COLO668 (cell line): ENCODE data around the gene PPARG.
"Not testable (repeated sequence)": the region's sequence is repeated elsewhere in the genome, so short reads cannot be mapped to it uniquely, and the experiment has no call there.

ENCODE experiments used
- DNase-seq: peaks from one replicate; lab custom pipeline; 2025; ENCODE audit not compliant: unreplicated experiment; lab: John Stamatoyannopoulos, UW

PPARG gene

DNA sequence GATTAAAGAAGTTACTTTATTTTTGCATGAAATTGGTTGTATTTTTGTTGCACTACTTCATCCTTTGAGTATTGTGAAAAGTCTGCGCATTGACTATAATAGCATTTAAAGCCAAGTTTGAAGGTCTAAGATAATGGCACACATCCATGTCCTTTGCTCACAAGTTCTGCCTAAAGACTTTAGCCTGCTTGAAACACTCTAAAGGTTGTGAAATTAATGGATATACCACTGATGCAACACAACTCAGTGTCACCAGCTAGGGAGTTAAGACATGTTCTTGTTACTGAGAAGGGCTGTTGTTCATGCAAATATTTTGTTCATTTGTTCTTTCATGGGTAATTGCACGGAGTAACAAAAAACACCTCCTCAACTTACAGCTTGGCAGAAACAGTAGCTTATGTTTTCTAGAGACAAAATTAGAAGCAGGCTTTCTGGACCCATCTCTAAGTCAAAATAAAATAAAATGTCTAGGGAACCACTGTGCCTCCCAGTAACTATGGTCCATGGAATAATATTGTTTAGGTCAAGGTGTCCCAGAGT, 83.9 kb downstream of the PPARG start:
- DNase-seq = no peak

DNA sequence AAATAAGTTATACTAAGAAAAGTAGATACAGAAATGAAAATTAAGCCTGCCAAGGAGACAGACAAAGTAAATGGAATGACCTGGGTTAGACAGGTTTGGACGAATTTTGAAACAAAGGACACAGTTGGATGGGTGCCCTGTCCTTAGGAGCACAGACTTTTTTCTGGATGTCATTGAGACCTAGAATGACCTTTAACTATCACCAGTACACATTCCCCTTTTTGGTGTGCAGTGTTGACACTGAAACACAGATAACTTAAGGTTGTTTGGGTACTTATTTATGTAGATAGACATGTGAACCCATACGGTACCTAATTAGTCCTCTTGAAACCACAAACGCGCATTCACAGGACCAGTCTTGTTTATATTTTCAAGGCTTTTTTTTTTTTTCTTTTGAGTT, 86.7 kb downstream of the PPARG start:
- DNase-seq = no peak

DNA sequence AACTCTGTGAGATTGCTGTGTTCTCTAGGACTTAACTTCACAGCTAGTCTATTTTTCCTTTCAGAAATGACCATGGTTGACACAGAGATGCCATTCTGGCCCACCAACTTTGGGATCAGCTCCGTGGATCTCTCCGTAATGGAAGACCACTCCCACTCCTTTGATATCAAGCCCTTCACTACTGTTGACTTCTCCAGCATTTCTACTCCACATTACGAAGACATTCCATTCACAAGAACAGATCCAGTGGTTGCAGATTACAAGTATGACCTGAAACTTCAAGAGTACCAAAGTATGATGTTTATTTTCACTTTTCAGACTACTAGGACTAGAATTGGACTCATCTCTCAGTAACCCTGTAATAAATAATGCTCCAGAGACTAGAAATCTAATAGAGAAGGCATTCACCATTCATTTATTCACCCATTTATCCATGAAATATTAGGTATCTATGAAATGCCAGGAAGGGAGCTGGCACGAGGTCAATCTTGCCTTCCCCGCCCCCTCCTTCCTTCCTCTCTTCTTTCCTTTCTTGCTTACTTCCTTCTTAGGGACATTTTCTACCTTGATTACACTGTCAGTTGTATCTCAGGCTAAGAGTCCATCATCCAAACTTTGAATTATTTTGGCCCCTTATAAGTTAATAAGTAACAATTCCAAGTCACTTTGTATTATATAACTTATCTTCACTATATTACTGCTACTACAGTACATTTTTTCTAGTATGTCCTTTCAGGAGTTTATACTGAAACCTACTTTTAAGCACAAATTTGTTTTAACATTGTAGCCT, 91.0 kb downstream of the PPARG start:
- DNase-seq = no peak

DNA sequence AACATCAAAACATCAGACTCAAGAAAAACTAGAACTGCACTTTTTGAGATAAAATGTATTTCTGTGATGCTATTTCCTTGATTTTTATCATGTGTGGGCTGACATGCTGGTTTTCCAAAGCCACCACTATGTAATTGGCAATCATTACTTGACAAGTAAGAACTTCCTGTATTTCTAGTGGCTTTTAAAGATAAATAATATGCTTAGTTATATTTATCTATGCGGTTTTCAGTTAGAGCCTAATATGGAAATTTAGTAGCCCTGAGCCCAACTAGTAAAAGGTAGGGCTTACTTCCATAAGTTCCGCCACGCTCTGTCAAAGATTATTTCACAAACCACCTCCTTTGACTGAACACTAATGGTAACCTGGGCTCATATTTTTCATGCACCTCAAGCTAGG, 91.6 kb downstream of the PPARG start:
- no peak for DNase-seq

DNA sequence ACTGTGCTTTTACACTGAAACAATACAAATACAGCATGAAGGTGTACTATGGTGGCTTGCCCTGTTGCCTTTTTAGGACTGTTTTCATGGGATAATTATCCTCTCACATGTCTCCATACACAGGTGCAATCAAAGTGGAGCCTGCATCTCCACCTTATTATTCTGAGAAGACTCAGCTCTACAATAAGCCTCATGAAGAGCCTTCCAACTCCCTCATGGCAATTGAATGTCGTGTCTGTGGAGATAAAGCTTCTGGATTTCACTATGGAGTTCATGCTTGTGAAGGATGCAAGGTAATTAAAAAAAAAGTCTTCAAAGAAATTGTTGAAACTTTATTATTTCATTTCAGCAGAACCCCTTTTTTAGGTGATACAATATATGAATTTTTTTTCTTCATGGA, 92.3 kb downstream of the PPARG start:
- DNase-seq = no peak

DNA sequence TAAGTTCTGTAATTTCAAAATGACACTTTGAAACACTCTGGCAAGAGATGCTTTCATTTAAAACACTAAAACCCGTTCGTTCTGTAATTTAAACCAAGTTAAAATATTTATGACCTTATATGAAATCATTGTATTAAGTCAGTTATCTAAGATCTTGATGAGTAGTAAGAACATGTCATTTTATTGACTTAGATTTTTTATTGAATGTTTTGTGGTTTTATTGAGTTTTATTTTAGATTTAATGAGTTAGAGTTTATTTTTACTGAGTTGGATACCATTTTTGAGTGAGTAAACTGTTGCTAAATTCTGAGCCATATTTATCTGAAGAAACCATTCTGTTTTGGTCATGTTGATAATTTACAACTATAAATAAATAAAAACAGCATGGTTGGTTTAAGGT, 94.3 kb downstream of the PPARG start:
- DNase-seq = no peak

DNA sequence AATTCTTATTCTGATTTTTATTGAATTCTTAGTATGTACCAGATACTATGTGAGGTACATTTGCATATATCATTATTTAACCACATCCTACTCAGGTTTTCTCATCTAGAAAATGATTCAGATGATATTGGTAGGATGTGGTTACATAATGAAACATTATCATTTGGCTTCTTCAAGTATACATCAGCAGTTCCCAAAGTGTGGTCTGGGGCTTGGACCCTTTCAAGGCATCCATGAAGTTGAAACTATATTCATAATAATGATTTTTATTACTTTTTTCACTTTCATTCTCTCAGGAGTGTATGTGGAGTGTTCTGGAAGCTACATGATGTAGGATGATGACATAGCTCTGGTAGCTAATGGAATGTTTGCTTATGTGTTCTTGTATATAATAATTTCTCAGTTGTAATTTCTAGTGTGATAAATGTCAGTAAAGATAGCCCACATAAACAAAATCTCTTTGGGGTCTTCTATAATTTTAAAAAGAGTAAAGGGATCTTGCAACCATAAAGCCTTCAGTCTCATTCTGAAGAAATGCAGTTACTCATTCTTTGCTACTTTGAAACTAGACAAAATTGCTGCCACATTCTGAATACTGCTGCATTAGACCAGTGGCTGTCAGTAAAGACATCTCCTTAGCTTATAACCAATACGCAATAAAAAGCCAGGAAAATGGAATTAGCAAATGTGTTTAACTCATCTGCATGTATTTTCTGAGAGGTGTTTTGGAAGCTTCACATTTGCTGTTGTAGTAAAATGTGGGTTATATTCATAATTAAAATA, 95.8 kb downstream of the PPARG start:
- DNase-seq = no peak

DNA sequence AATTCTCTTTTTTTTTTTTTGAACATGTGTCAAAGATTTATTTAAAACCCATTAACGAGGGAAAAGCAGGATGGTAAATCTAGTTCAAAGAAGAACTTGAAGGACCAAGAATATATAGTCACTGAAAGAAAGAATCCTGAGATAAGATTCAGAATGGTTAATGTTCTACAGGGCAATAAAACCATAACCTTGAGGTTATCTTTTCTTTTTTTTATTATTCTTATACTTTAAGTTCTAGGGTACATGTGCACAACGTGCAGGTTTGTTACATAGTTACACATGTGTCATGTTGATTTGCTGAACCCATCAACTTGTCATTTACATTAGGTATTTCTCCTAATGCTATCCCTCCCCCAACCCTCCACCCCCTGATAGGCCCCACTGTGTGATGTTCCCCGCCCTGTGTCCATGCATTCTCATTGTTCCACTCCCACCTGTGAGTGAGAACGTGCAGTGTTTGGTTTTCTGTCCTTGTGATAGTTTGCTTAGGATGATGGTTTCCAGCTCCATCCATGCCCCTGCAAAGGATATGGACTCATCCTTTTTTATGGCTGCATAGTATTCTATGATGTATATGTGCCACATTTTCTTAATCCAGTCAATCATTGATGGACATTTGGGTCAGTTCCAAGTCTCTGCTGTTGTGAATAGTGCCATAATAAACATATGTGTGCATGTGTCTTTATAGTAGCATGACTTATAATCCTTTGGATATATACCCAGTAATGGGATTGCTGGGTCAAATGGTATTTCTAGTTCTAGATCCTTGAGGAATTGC, 97.8 kb downstream of the PPARG start:
- DNase-seq = not testable (repeated sequence)

DNA sequence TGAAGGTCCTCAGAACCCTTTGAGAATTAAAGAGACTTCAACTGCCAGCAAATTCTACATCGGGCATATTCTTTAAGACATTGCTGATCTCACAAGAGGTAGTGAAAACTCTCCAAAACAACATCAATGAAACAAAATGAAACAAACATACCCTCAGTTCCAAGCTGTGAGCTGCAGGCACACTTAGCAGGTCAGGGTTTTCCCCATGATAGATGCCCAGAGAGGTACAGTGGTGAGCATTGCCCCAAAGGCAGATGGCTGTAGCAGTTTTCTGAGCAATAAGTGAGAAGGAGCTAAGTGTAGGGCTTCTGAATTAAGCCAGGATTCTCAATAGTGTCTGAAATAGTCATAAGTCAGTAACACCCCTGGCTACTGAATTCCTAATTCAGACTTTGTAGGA, 99.3 kb downstream of the PPARG start:
- DNase-seq = no peak

DNA sequence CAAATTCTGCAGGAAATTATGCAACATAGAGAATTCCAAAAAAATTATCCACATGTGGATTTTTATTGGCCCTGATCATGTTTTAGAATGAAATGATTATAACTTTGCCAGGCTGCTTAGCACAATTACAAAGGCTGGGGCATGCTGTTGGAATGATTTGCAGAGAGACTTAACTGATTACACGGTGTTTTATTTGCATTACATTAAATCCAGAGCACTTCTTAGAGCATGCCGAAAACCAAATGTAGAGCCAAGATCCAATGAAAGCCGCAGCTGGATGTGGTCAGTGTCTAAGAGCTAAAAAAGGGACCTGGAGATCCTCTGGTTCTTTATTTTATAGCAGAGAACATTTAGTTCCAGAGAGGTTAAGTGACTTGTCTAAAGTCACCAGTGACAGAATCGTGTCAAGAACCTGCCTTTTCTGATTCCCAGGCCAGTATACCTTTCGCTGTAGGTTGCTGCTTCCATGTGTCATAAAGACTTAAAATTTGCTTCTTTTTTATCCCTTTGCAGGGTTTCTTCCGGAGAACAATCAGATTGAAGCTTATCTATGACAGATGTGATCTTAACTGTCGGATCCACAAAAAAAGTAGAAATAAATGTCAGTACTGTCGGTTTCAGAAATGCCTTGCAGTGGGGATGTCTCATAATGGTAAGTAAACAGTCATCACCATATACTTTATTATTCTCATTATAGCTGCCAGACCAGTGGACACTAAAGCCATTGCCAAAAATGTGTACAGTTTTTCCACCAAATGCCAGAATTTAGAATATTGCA, 103.4 kb downstream of the PPARG start:
- no peak for DNase-seq

DNA sequence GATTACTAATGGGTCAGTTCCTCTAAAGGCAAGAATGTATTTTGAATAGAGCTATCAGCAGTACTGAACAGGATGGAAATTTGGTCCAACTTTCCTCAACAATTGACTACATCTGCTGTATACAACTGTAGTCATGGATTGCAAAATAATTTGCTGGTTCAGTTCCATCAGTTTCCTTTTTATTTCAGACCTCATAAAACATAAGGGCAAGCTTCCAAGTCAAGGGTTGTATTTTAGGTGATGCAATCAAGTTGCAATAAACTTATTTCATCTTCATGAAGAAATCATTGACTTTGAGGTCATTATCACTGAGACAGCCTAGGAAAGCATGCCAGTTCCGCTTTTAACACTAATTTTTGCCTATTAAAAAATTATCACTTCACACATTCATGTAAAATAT, 105.0 kb downstream of the PPARG start:
- no peak for DNase-seq

DNA sequence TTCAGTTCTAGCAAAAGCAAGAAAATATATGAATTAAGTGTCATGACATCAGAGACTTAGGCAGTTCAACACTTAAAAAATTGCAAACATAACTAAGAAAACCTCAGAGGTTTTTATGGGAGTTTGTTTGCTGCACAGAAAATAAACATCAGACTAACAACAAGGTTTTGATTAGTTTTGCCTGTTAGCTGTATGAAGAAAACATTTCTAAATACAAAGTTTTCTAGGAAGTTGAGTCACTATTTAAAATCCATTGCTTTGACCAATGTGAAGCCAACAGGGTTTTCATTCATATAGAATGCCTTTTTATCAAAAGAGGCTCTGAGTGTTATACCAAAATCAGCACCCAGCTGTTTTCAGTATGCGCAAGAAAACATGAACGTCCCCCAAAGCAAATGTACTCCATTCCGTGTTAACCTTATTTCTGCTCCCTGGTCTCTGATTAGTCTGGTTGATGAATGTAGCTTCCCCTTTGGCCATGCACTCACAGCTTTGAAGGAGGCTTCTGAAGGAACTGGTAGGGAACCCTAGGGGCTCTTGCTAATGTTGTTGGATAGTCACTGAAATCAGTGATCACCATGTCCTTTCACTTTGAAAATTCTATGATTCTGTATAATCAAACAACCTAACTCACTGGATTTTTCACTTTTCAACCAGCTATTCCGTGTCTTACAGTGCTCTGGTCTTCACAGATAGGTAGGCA, 105.8 kb downstream of the PPARG start:
- DNase-seq = no peak

- no peak for DNase-seq
Observed at GRCh38 chr3:12395349-12396012, 106.6 kb downstream of the PPARG start.

DNA sequence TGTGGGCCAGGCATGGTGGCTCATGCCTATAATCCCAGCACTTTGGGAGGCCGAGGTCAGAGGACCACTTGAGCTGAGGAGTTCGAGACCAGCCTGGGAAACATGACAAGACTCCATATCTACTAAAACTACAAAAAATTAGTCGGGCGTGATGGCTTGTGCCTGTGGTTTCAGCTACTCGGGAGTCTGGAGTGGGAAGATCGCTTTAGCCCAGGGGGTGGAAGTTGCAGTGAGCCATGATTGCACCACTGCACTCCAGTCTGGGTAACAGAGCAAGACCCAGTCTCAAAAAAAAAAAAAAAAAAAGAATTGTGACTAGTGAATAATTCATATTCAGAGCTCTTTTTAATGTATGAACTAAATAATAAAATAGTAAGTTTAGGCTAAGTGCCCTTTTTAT, 107.6 kb downstream of the PPARG start:
- DNase-seq = no peak

- DNase-seq = no peak
Observed at GRCh38 chr3:12399226-12399625, 110.4 kb downstream of the PPARG start.

GRCh38 chr3:12400616-12401194, 111.8 kb downstream of the PPARG start:
- no peak for DNase-seq

GRCh38 chr3:12401208-12401607, 112.3 kb downstream of the PPARG start:
- no peak for DNase-seq

DNA sequence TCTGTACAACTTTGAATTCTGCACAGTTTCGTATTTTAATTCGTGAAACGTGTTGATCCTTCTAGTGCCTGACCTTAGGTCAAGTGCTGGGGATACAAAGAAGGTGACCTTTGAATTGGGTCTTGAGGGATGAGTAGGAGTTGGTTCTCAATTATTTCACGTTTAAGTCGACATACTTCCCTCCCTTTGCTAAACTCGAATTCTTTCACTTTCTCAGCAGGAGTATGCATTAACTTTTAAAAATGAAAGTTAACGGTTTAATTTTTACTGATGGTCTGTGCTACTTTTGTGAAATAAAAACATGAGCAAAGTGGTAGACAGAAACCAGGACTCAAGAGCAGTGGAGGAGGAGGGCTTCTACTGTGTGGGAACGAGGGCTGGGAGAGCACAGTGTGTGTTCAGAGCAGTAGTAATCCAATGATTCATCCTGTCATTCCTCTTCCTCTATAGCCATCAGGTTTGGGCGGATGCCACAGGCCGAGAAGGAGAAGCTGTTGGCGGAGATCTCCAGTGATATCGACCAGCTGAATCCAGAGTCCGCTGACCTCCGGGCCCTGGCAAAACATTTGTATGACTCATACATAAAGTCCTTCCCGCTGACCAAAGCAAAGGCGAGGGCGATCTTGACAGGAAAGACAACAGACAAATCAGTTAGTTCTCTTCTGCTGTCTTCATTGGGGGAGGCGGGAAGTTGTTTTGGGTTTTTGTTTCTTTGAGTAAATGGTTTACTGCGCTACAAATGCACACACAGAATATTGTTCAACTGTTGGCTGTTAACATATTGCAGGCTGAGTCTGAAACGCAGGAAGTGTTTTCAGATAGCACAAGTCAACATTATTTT, 116.8 kb downstream of the PPARG start:
- no peak for DNase-seq
